Activated T-helper 1 cell treated with Interleukin-2 at 50 U/mL for 16 hours (primary cell): ENCODE measurements around the gene STYXL1.

Experiments used
- DNase-seq: peaks from one replicate; pipeline ENCODE4 v3.0.0-alpha.2; 2020; ENCODE audit warnings: low read depth

The STYXL1 gene

GRCh38 chr7:75955331-75955955 is 92.4 kb downstream of the STYXL1 start:
- DNase-seq, result no peak

DNA sequence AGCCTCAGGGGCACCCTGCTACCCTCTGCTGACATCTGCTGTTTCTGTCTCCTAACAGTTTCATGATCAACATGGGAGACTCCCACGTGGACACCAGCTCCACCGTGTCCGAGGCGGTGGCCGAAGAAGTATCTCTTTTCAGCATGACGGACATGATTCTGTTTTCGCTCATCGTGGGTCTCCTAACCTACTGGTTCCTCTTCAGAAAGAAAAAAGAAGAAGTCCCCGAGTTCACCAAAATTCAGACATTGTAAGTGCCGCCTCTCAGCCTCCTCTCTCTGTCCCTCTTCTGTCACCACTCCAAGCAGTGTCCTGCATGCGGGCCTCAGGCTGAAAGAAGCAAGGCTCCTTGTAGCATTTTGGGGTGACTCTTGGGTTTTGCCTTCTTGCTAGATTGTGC is 93.9 kb downstream of the STYXL1 start:
- DNase-seq, result no peak

DNA sequence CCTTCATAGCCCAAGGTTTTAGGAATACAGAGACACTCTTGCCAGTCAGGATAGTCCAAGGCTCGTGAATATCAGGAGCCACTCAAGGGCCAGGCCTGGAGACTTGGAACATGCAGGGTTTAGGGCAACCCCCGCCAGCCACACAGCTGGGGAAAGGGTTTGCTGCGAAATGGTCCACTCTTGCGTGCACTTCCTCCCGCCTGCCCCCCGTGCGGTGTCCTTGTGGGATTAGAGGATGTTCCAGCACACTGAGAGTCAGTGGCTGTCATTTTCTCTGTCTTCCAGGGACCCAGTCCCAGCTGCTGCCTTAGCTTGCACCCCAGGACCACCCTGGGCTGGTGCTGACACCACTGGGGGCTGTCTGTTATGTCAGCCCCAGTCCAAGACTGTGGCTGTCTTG is 94.4 kb downstream of the STYXL1 start:
- no peak for DNase-seq

- no peak for DNase-seq
Measured at GRCh38 chr7:75951506-75951905, 96.3 kb downstream of the STYXL1 start.

DNA sequence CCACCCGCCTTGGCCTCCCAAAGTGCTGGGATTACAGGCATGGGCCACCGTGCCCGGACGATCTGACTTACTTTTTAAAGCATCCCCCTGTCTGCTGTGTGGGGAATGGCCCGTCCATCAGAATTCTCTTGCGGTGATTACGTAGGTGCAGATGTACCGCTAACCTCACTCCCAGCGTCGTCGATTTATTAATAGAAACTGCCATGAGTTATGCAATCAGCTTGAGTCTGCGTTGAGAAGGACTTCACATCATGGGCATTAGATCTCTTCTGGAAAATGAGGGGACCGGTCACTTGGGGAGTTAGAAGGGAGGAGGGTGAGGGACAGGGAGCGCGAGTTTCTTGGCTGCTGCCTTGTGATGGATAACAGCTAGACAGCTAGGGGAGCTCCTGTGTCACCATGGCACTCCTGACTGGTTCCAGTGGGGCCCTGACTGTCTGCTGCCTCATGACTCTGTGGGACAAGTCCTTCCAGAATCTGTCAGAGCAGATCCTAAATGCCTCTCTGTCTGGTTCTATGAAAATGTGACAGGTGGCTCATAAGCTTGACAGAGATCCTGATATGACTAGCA is 97.6 kb downstream of the STYXL1 start:
- no peak for DNase-seq

- no peak for DNase-seq
Measured at GRCh38 chr7:75948179-75948578, 99.6 kb downstream of the STYXL1 start.
